Epithelial cell of alveolus of lung (primary cell): ENCODE measurements around the gene VPS4A. TPM values are rescaled to one million over a fixed set of nuclear protein-coding genes. Genes with fewer than 3 reads are reported as not detected.

Experiments
- total RNA-seq: library from RNA; depleted of rRNA; stranded (reverse); fragments of >200 nt; gene quantifications from 2 replicates; pipeline ENCODE4 v1.2.1, GENCODE V29; 2015

Gene VPS4A
- 31.9 and 32.3 TPM in 2 replicates for total RNA-seq

GRCh38 chr16:69310653-69311532 lies at the start of gene VPS4A:
Gene VPS4A (plus strand): TSS chr16:69311350. CDS start chr16:69311512, 162 bp downstream.

DNA sequence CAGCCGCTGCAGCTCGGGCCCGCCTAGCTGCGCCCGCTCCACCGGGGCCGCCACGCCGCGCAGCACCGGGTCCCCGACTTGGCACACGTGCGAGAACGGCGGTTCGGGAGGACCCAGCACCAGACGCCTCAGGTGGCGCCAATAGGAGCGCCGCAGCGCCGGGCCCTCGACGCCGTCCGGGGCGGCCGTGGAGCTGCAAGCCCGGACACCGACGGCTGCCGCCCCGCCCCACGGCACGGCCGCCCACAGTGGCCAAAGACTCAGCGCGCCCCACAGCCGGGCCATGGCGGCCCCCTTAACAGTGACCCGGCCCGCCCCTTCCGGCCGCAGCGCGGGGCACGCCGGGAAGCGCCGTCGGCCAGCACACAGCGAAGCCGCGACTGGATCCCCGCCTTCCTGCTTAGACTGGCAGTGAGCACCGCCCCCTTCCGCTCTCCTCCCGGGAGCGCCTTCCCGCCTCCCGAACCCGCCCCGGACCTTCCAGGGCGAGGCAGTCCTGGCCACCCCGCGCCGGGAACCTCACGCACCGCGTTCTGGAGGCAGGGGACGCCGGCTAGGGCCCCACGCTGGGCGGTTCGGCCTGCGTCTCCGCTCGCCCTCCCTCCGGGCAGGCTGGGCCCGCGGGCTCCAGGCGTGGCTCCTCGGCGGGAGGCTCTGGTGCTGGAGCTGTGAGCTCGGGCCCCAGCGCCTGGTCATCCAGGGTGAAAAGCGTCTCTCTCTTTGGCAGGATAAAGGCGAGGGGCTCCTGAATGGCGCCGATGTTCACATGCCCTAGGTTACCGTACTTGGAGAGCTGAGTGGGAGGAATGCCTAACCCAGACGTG lies 19.3 kb downstream of the VPS4A start, which contains the start of gene PDF:
Gene PDF (minus strand): TSS at position 303 of the 824 bp plus-strand sequence. CDS start 18 bp downstream, at position 285.

GRCh38 chr16:69339289-69340094 lies 28.3 kb downstream of the VPS4A start, which contains the start of the genes COG8 and NIP7:
Gene COG8 (minus strand): TSS chr16:69339564. CDS start chr16:69339552, 12 bp downstream.
Gene NIP7 (plus strand): TSS chr16:69339772. CDS start chr16:69339830, 58 bp downstream.

DNA sequence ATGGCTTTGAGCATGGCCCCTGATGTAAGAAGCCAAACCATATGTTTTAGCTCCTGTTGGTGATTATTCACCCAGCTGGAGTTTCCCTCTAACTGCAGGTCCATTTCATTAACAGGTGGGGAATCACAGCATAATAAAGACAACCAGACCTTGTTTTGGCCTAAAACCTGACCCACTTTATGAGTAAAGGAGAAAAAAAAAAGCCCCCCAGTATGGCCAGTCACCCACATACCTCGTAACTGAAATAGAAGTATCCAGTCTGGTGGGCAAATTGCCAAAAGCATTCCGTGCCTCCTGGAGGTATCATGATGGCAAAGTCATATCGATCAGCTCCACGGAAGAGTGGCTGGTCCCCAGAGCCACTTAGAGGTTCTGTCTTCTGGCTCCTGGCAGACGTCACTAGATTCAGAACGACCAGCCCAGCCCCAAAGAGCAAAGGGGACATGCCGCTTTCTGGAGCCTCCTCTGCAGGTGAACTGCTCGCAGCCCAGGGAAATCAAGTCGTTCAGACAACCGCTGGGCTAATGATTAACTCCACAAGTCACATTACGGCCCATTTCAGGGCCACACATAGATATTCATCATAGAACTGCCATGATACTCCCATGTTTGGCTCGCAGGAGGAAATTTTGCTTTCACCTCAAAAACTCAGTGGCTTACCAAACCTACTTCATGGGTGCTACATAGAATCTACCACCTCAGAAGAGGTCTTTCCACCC lies 40.3 kb downstream of the VPS4A start, which contains the start of gene TMED6:
Gene TMED6 (minus strand): TSS at position 478 of the 719 bp plus-strand sequence. CDS start 33 bp downstream, at position 445.

Other genes with a start within 250 kb of the VPS4A start
- gene HAS3, start 205.7 kb upstream of the VPS4A start, total RNA-seq = 0.08 and 0.13 TPM in 2 replicates
- 75.2 and 126 TPM in 2 replicates for gene CHTF8, start 178.8 kb upstream of the VPS4A start, total RNA-seq
- gene UTP4, start 178.7 kb upstream of the VPS4A start, total RNA-seq = 15.1 and 20.7 TPM in 2 replicates
- gene SNTB2, start 124.2 kb upstream of the VPS4A start, total RNA-seq = 15.4 and 21.7 TPM in 2 replicates
- gene PDF, start 19.2 kb downstream of the VPS4A start, total RNA-seq = 9.2 and 17.3 TPM in 2 replicates
- 36.8 and 63.2 TPM in 2 replicates for gene COG8, start 28.2 kb downstream of the VPS4A start, total RNA-seq
- 20.8 and 25.3 TPM in 2 replicates for gene NIP7, start 28.4 kb downstream of the VPS4A start, total RNA-seq
- not detected in 2 replicates for gene TMED6, start 40.4 kb downstream of the VPS4A start, total RNA-seq
- gene TERF2, start 74.7 kb downstream of the VPS4A start, total RNA-seq = 9.7 and 16.5 TPM in 2 replicates
- 56.1 and 77.8 TPM in 2 replicates for gene CYB5B, start 113.3 kb downstream of the VPS4A start, total RNA-seq